Activated CD8-positive, alpha-beta memory T cell treated with anti-CD3 and anti-CD28 coated beads for 4 hours (primary cell): ENCODE data around the gene CTIF.

ENCODE experiments used
- DNase-seq, 2 donors: peaks; one replicate each; pipeline ENCODE4 v3.0.0-alpha.2; 2020; ENCODE audit warnings: low read depth in 2 of 2

Gene CTIF

GRCh38 chr18:48899558-48900174, 360.8 kb downstream of the CTIF start:
- DNase-seq: no peak

- no peak for DNase-seq
Measured at GRCh38 chr18:48900469-48900868, 361.6 kb downstream of the CTIF start.

- DNase-seq: no peak
Measured at GRCh38 chr18:48901145-48902022, 362.6 kb downstream of the CTIF start.

GRCh38 chr18:48902023-48902855, 363.4 kb downstream of the CTIF start:
- DNase-seq: no peak

- DNase-seq: no peak
Measured at GRCh38 chr18:48902856-48903601, 364.2 kb downstream of the CTIF start.

GRCh38 chr18:48904091-48904490, 365.3 kb downstream of the CTIF start:
- DNase-seq: no peak

- no peak for DNase-seq
Measured at GRCh38 chr18:48904847-48905394, 366.1 kb downstream of the CTIF start.

GRCh38 chr18:48905513-48905912, 366.7 kb downstream of the CTIF start:
- DNase-seq: no peak

- no peak for DNase-seq
Measured at GRCh38 chr18:48908916-48909315, 370.1 kb downstream of the CTIF start.

GRCh38 chr18:48909721-48910120, 370.9 kb downstream of the CTIF start:
- DNase-seq: no peak

- no peak for DNase-seq
Measured at GRCh38 chr18:48910972-48911545, 372.2 kb downstream of the CTIF start.
